Femur (tissue), 1 donor: Measurements from ENCODE around the gene PPP2R2B.
"Not testable (repeated sequence)": the region's sequence is repeated elsewhere in the genome, so short reads cannot be mapped to it uniquely, and the experiment has no call there.

Experiments
- DNase-seq: peaks from one replicate; pipeline ENCODE4 v3.0.0-alpha.2; 2017

PPP2R2B gene

GRCh38 chr5:146643776-146644175 lies 234.8 kb downstream of the PPP2R2B start:
- DNase-seq: no peak

DNA sequence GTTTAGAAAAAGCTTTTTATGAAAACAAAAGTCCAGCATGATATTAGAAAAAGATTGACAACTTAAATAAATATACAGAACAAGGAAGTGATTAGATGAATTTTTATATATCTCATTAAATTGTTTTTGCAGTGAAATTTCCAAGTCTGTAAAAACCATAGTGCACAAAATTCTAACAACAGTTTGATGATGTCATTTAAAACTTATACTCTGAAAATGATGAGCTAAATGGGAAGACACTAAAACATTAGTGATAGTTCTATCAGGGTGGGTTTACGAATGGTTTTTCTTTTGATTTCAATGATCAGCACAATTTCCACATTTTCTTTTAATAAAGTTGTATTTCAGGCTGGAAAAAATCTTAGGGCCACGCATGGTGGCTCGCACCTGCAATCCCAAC lies 236.1 kb downstream of the PPP2R2B start:
- DNase-seq: no peak

DNA sequence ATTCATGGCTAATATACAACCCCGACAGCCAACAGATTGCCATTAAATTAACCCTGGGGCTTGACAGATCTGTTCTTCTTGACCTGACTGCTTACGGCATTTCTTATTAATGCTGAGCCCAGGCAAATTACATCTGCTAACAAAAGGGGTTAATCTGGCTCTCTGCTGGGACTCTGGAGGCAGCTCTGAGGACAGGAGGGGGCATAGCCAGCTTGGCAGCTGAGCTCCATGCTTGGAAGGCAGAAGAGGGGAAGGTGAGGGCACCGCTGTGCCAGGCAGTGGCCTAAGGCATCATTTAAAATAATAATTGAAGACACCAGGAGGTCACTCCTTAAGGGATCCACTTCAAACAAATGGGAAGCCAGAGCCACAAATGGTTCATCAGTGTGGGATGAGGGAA lies 236.6 kb downstream of the PPP2R2B start:
- no peak for DNase-seq

GRCh38 chr5:146640285-146640896 lies 238.2 kb downstream of the PPP2R2B start:
- no peak for DNase-seq

GRCh38 chr5:146635443-146635842 lies 243.1 kb downstream of the PPP2R2B start:
- no peak for DNase-seq

DNA sequence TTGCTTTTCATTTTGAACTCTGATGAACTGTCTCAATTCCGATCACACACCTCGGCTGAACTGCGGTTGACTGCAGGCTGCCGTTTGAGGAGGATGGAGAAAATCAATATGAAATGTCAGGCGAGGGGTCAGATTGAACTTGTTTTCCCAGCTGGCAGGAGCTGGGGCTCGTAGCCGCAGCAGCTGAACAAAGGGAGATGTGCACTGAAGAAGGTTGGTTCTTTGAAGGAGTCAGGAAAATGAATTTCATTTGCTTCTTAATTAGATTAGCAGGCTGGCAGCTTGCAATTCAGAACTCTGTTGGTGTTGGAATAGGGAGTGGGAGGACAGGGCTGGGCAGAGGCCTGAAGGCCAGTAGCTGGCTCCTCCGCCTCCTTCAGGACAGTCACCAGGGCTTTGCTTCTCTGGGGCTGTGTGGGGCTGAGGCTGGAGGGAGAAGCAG lies 245.2 kb downstream of the PPP2R2B start:
- no peak for DNase-seq

DNA sequence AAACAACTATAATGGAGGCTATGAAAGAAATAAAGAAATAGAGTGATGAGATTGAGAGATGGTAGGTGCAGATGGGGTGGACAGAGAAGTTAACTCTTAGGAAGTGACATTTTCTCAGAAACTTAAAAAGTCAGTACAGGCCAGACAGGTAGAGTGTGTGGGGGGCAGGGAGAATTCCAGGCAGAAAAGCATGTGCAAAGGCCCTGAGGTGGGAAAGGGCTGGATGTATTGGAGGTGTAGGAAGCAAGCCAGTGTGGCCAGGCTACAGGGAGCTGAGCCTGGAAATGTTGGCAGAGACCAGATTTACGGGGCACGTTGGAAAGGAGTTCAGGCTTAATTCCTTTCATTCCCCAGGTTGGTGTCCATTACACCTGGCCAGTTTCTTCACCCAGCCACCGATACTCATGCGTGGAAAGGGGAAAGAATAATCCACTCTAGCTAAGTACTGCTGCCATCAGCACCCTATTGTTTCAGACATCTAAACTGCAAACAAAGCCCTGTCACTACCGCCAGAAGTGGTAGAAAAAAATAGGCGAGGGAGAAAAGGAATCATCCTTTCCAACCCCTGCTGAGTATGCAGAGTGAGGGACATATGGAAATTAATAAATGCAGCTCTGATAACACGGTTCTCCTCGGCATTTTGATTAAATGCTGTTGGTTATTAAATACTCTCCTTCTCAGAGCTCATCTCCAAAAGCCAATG lies 245.8 kb downstream of the PPP2R2B start:
- no peak for DNase-seq

GRCh38 chr5:146630472-146630871 lies 248.1 kb downstream of the PPP2R2B start:
- no peak for DNase-seq

GRCh38 chr5:146628950-146629349 lies 249.6 kb downstream of the PPP2R2B start:
- DNase-seq: no peak

- no peak for DNase-seq
Observed at GRCh38 chr5:146626936-146627335, 251.6 kb downstream of the PPP2R2B start.

DNA sequence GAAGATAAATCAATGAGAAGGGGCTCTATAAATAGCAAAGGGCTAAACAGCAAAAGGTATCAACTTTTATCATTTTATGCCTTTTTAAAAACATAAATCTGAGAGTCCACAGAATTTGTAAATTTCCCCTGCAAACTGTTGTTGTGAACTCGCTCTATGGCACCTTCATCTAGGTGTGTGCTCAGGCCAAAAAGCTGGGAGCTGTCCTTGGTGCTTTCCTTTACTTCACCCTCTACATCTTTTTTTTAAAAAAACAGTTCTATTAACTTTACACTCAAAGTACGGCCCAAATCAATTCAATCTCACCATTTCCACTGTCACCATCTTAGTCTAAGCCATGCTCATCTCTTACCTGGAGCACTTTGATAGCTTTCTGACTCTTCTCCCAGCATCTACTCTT lies 254.4 kb downstream of the PPP2R2B start:
- DNase-seq: no peak

- DNase-seq: no peak
Observed at GRCh38 chr5:146623666-146624065, 254.9 kb downstream of the PPP2R2B start.

DNA sequence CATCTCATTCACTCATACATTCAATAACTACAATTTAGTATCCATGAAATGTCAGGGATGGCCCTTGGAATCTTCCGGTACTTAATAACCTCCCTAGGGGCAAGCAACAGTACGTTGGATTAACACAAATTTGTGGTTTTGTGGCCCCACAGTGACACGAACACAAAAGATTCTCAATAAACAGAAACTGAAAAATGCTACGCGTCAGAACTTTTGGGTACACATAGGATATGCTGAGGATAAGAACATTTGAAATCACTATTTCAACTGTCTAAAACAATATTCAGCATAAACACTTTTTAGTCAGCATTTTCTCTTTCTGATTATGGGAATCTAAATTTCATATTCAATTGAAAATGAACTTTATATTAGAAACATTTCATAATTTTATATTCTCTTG lies 255.5 kb downstream of the PPP2R2B start:
- no peak for DNase-seq

GRCh38 chr5:146622391-146622790 lies 256.2 kb downstream of the PPP2R2B start:
- DNase-seq: no peak

DNA sequence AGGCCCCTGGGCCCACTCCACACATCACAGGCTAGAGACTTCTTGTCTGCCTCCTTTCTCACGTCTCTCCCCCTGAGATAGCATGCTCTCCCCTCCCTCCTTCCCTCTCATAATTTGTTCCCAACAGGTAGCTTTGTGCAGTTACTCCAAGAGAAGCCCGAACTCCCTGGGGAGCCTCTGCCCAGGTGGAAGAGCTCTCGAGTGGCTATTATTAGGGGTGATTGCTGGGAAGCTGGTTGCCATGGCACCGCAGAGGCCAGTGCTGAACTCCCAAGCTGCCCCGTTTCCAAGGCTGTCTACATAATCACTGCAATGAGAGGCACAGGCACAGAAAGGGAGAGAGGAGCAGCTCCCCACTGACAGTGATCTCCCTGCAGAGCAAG lies 257.9 kb downstream of the PPP2R2B start:
- DNase-seq: no peak

GRCh38 chr5:146620031-146620668 lies 258.4 kb downstream of the PPP2R2B start:
- DNase-seq: no peak

GRCh38 chr5:146618434-146618833 lies 260.1 kb downstream of the PPP2R2B start:
- no peak for DNase-seq

- DNase-seq: not testable (repeated sequence)
Observed at GRCh38 chr5:146609731-146610130, 268.8 kb downstream of the PPP2R2B start.

DNA sequence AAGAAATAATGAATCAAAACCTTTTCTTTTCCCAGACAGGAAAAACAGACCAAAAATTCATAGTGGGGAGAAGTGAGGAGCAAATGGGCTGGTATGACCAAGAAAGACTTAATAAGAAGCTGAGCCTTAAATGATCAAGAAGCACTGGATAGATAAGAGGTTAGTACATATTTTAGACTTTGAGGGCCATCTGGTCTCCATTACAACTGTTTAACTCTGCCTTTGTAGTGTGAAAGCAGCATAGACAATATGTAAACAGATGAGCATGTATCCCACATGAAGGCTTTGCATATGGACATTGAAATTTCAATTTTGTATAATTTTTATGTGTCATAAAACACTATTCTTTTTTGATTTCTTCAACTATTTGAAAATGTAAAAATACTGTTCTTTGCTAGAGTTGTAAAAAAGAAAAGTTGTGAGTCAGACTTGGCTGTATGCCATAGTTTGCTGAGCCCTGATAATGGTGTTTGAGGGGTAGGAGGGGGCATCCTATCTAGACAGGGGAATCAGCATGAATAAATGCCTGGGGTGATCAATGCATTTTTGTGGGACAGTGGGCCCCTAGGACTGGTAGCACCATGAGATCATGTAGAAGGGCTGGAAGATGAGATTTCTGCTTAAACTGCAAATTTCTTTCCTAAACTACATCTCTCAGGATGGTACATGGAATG lies 270.8 kb downstream of the PPP2R2B start:
- DNase-seq: no peak

GRCh38 chr5:146606893-146607292 lies 271.7 kb downstream of the PPP2R2B start:
- DNase-seq: no peak

GRCh38 chr5:146600376-146600775 lies 278.2 kb downstream of the PPP2R2B start:
- DNase-seq: no peak

GRCh38 chr5:146599261-146599660 lies 279.3 kb downstream of the PPP2R2B start:
- DNase-seq: no peak

- DNase-seq: no peak
Observed at GRCh38 chr5:146595088-146595487, 283.5 kb downstream of the PPP2R2B start.

DNA sequence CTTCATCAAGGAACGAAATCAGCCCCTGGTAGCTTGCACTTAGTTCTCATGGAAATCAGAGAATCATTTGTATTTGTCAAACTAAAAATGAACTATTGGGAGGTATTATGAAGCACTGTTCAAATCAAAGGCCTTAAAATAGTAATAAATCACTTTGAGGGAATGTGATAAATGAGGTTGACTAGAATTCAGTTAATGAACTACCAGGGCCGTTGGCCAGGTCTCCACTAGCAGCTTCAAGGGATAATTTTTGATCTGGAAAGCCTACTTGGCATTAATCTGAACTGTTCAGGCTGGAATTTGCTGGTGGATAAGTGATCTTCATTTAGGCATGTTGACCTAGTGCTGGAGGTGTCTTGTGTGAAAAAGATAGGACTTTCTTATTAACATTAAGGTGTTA lies 286.2 kb downstream of the PPP2R2B start:
- no peak for DNase-seq
